Measurements from ENCODE around the gene FRMD4B. TPM values are rescaled to one million over a fixed set of nuclear protein-coding genes. Genes with fewer than 3 reads are reported as not detected.

The FRMD4B gene
- polyA plus RNA-seq, 3 donors = 13.2 to 21.0 (median 19.6) TPM

GRCh38 chr3:69226071-69226470 lies 159.8 kb downstream of the FRMD4B start:
- peaks cover 2% of the 10 kb centered on the region for H3K4me1 Mint-ChIP-seq

GRCh38 chr3:69219101-69219708 lies 166.7 kb downstream of the FRMD4B start:
- whole genome bisulfite sequencing (ENCODE audit: insufficient coverage) = no CpG with 5 or more reads among the region's 7 CpGs
- H3K4me2 ChIP-seq (replicated peaks; ENCODE audit: extremely low read depth, low read length, poor library complexity, severe bottlenecking) = no peak overlapping the region
- no peak overlapping the region for H3K27ac Mint-ChIP-seq
- H3K9me3 Mint-ChIP-seq = peaks cover 0 to 2% (median 0%) of the 10 kb centered on the region in 7 donors
- no peak overlapping the region for H3K4me3 Mint-ChIP-seq
- H3K4me1 ChIP-seq (ENCODE audit: control insufficient read depth in 1 of 2, insufficient read depth in 2 of 2, low read length in 2 of 2) = no peaks in the 10 kb centered on the region
- no peak overlapping the region for H3K9ac ChIP-seq (ENCODE audit: insufficient read depth, low read length, poor library complexity, severe bottlenecking)
- no peaks in the 10 kb centered on the region for H3K79me2 ChIP-seq (ENCODE audit: insufficient read depth, low read length)
- H3K36me3 Mint-ChIP-seq = peaks cover 52 to 79% of the 10 kb centered on the region in 2 donors
- no peaks in the 10 kb centered on the region for H3K27me3 Mint-ChIP-seq (ENCODE audit: low read depth in 3 of 3)
- no peak overlapping the region for H3K27ac ChIP-seq (ENCODE audit: low read depth in 1 of 2, low read length in 2 of 2)
- no peak for DNase-seq
- H3K4me3 ChIP-seq (replicated peaks in 1 of 3; ENCODE audit: low read depth in 2 of 3, low read length in 3 of 3) = no peak overlapping the region
- intact Hi-C loops (cut with micrococcal nuclease) = loop anchor here in 1 of 2 donors (10.0 kb wide), 1 partner anchor 106 kb away; no protein-coding TSS in a partner anchor
- no peaks in the 10 kb centered on the region for H4K20me1 ChIP-seq (ENCODE audit: insufficient read depth, low read length)
- no peaks in the 10 kb centered on the region for H3K9me3 ChIP-seq (replicated peaks in 1 of 2; ENCODE audit: control insufficient read depth in 1 of 2, insufficient read depth in 1 of 2, low read length in 2 of 2)
- H3K36me3 ChIP-seq (replicated peaks in 1 of 2; ENCODE audit: control insufficient read depth in 1 of 2, insufficient read depth in 2 of 2, low read length in 2 of 2) = peaks cover 38 to 76% of the 10 kb centered on the region in 2 donors
- H3K4me1 Mint-ChIP-seq = no peaks in the 10 kb centered on the region
- no peak for TF ChIP-seq CTCF (IDR thresholded peaks at IDR 0.05)
- no peaks in the 10 kb centered on the region for H3K27me3 ChIP-seq (ENCODE audit: control insufficient read depth in 2 of 2, insufficient read depth in 2 of 2, low read length in 2 of 2)
- no peak overlapping the region for H2AFZ ChIP-seq (ENCODE audit: insufficient read depth, low read depth, low read length, poor library complexity, severe bottlenecking)

More at GRCh38 chr3:69226071-69226470, 159.8 kb downstream of the FRMD4B start:
- H3K27me3 ChIP-seq (ENCODE audit: control insufficient read depth in 2 of 2, insufficient read depth in 2 of 2, low read length in 2 of 2) = no peaks in the 10 kb centered on the region
- no peak overlapping the region for H3K4me3 ChIP-seq (replicated peaks in 1 of 3; ENCODE audit: low read depth in 2 of 3, low read length in 3 of 3)
- H3K4me3 Mint-ChIP-seq = no peak overlapping the region
- H3K36me3 ChIP-seq (replicated peaks in 1 of 2; ENCODE audit: control insufficient read depth in 1 of 2, insufficient read depth in 2 of 2, low read length in 2 of 2) = peaks cover 8 to 28% of the 10 kb centered on the region in 2 donors
- intact Hi-C loops (cut with micrococcal nuclease) = no loop called here
- H3K9ac ChIP-seq (ENCODE audit: insufficient read depth, low read length, poor library complexity, severe bottlenecking) = no peak overlapping the region
- H3K79me2 ChIP-seq (ENCODE audit: insufficient read depth, low read length) = no peaks in the 10 kb centered on the region
- H3K27me3 Mint-ChIP-seq (ENCODE audit: low read depth in 3 of 3) = no peaks in the 10 kb centered on the region
- H3K4me2 ChIP-seq (replicated peaks; ENCODE audit: extremely low read depth, low read length, poor library complexity, severe bottlenecking) = no peak overlapping the region
- no peak overlapping the region for H2AFZ ChIP-seq (ENCODE audit: insufficient read depth, low read depth, low read length, poor library complexity, severe bottlenecking)
- peaks cover 26 to 48% of the 10 kb centered on the region in 2 donors for H3K36me3 Mint-ChIP-seq
- peaks cover 0 to 2% (median 0%) of the 10 kb centered on the region in 7 donors for H3K9me3 Mint-ChIP-seq
- H3K27ac Mint-ChIP-seq = peak overlapping the region in 1 of 7 donors; percentile 25
- H3K4me1 ChIP-seq (ENCODE audit: control insufficient read depth in 1 of 2, insufficient read depth in 2 of 2, low read length in 2 of 2) = no peaks in the 10 kb centered on the region
- H4K20me1 ChIP-seq (ENCODE audit: insufficient read depth, low read length) = no peaks in the 10 kb centered on the region
- no peak for TF ChIP-seq CTCF (IDR thresholded peaks at IDR 0.05)
- no peak overlapping the region for H3K27ac ChIP-seq (ENCODE audit: low read depth in 1 of 2, low read length in 2 of 2)
- WGBS (ENCODE audit: insufficient coverage) = no CpG with 5 or more reads among the region's 1 CpG
- H3K9me3 ChIP-seq (replicated peaks in 1 of 2; ENCODE audit: control insufficient read depth in 1 of 2, insufficient read depth in 1 of 2, low read length in 2 of 2) = no peaks in the 10 kb centered on the region
- no peak for DNase-seq
